ENCODE measurements around the gene URM1. TPM values are rescaled to one million over a fixed set of nuclear protein-coding genes. Genes with fewer than 3 reads are reported as not detected.

URM1 gene
- total and polyA plus RNA-seq, 10 of the 15 experiments (the other 5 are each of a cell fraction or from before 2014, with no cell fraction given): 7.9 to 75.8 (median 63.7) TPM

DNA sequence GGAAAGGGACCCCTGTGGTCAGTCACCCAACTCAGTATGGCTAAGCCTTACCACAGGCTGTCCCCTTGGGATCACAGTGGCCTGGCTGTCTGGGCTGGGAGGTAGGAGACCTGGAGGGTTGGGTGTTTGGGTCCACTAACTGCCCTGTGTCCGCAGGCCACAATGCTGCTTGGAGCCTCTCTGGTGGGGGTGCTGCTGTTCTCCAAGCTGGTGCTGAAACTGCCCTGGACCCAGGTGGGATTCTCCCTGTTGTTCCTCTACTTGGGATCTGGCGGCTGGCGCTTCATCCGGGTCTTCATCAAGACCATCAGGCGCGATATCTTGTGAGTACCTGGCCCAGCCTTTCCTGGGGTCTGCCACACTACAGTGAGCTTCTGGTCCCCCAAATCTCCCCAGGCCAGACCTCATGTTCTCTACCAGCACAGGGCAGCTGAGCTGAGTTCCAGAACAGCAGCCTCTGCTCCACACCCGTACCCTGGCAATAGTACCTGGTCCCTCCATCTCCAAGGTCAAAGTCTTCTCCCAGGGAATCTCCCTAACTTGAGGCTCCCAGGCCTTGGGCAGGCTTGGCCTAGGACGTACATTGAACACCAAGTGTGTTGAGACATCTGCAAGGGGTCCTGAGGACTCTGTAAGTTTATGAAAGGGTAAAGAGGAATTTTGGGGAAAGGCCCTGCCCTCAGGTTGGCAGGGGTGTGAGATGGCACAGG is 28.0 kb upstream of the URM1 start:
- Histone ChIP-seq H3K4me3 (no peak overlapping the region), H2AFZ (ENCODE audit: control insufficient read depth, low read depth, low read length) (no peak overlapping the region), H3K27ac (ENCODE audit: control insufficient read depth, insufficient read depth) (no peak overlapping the region), H3K27me3 (replicated peaks in 1 of 2; ENCODE audit: control insufficient read depth in 2 of 2, insufficient read depth in 2 of 2, low read length in 1 of 2) (no peaks in the 10 kb centered on the region), H3K79me2 (ENCODE audit: control insufficient read depth, insufficient read depth, low read length) (no peaks in the 10 kb centered on the region), H4K20me1 (ENCODE audit: control insufficient read depth, insufficient read depth) (no peaks in the 10 kb centered on the region), H3K9me3 (replicated peaks; ENCODE audit: control insufficient read depth, insufficient read depth, low read length) (no peaks in the 10 kb centered on the region), H3K36me3 (ENCODE audit: control insufficient read depth in 2 of 2, insufficient read depth in 2 of 2, low read length in 1 of 2) (peaks cover 0 to 3% of the 10 kb centered on the region in 2 experiments; a peak in 1 of 4 replicates), H3K4me2 (ENCODE audit: control insufficient read depth, insufficient read depth) (no peak overlapping the region), H3K4me1 (ENCODE audit: control insufficient read depth, insufficient read depth, low read length) (no peaks in the 10 kb centered on the region), H3K9ac (ENCODE audit: control insufficient read depth, insufficient read depth, low read length) (no peak overlapping the region)
- CTCF ChIA-PET: interaction anchor here (1.7 to 2.4 kb wide), 2 partner anchors 19 to 88 kb away, joined by 3 to 14 read pairs; no protein-coding TSS in a partner anchor
- DNase-seq (ENCODE audit: low read depth, low spot score) (no peak), ATAC-seq (no peak), FAIRE-seq (no peak)
- in situ Hi-C loops (cut with MboI) (no loop called here), intact Hi-C loops (cut with micrococcal nuclease; ENCODE audit: unreplicated experiment) (loop anchor here (5.0 kb wide), 1 partner anchor 216 kb away; the partner anchor contains the start of gene PTGES2)
- POLR2A ChIA-PET: no interaction called here
- RAD21 ChIA-PET (ENCODE audit: unreplicated experiment): no interaction called here
- SMC1A ChIA-PET (ENCODE audit: uncharacterized antibody, unreplicated experiment): no interaction called here
- BruUV-seq (replicated peaks): no TSS peak
- WGBS (ENCODE audit: insufficient coverage, insufficient replicate concordance, low lambda C conversion rate, missing lambda C conversion rate): 96% methylated on average over 8 of the region's 8 CpGs
- TF ChIP-seq LARP7 (IDR thresholded peaks at IDR 0.05): no peak
- TF ChIP-seq ETV6 (conservative IDR thresholded peaks at IDR 0.05 in 1 of 2, IDR thresholded peaks at IDR 0.05 in 1 of 2; ENCODE audit: borderline replicate concordance in 1 of 2, low read depth in 1 of 2): no peak
- no peak for TF ChIP-seq MTA2 (IDR thresholded peaks at IDR 0.05; ENCODE audit: low read depth)
- TF ChIP-seq, protein P1, sequence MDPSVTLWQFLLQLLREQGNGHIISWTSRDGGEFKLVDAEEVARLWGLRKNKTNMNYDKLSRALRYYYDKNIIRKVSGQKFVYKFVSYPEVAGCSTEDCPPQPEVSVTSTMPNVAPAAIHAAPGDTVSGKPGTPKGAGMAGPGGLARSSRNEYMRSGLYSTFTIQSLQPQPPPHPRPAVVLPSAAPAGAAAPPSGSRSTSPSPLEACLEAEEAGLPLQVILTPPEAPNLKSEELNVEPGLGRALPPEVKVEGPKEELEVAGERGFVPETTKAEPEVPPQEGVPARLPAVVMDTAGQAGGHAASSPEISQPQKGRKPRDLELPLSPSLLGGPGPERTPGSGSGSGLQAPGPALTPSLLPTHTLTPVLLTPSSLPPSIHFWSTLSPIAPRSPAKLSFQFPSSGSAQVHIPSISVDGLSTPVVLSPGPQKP (IDR thresholded peaks at IDR 0.05; ENCODE audit: low read depth, low read length): no peak
- TF ChIP-seq, protein P2, sequence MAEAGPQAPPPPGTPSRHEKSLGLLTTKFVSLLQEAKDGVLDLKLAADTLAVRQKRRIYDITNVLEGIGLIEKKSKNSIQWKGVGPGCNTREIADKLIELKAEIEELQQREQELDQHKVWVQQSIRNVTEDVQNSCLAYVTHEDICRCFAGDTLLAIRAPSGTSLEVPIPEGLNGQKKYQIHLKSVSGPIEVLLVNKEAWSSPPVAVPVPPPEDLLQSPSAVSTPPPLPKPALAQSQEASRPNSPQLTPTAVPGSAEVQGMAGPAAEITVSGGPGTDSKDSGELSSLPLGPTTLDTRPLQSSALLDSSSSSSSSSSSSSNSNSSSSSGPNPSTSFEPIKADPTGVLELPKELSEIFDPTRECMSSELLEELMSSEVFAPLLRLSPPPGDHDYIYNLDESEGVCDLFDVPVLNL (IDR thresholded peaks at IDR 0.05; ENCODE audit: low read depth, low read length): no peak
- TF ChIP-seq FOXK2 (IDR thresholded peaks at IDR 0.05): no peak
- TF ChIP-seq TCF12 (IDR thresholded peaks at IDR 0.05; ENCODE audit: low read depth, low read length): no peak
- TF ChIP-seq KDM1A (IDR thresholded peaks at IDR 0.05; ENCODE audit: borderline replicate concordance): no peak
- no peak for TF ChIP-seq SIN3A (IDR thresholded peaks at IDR 0.05; ENCODE audit: low read depth, low read length)
- no peak for TF ChIP-seq SUPT20H (IDR thresholded peaks at IDR 0.05; ENCODE audit: borderline replicate concordance, control insufficient read depth, low read depth, low read length)
- TF ChIP-seq KLF5 (IDR thresholded peaks at IDR 0.05; ENCODE audit: partially characterized antibody): no peak
- no peak for TF ChIP-seq NR2F1 (conservative IDR thresholded peaks at IDR 0.05)
- TF ChIP-seq, protein P3, sequence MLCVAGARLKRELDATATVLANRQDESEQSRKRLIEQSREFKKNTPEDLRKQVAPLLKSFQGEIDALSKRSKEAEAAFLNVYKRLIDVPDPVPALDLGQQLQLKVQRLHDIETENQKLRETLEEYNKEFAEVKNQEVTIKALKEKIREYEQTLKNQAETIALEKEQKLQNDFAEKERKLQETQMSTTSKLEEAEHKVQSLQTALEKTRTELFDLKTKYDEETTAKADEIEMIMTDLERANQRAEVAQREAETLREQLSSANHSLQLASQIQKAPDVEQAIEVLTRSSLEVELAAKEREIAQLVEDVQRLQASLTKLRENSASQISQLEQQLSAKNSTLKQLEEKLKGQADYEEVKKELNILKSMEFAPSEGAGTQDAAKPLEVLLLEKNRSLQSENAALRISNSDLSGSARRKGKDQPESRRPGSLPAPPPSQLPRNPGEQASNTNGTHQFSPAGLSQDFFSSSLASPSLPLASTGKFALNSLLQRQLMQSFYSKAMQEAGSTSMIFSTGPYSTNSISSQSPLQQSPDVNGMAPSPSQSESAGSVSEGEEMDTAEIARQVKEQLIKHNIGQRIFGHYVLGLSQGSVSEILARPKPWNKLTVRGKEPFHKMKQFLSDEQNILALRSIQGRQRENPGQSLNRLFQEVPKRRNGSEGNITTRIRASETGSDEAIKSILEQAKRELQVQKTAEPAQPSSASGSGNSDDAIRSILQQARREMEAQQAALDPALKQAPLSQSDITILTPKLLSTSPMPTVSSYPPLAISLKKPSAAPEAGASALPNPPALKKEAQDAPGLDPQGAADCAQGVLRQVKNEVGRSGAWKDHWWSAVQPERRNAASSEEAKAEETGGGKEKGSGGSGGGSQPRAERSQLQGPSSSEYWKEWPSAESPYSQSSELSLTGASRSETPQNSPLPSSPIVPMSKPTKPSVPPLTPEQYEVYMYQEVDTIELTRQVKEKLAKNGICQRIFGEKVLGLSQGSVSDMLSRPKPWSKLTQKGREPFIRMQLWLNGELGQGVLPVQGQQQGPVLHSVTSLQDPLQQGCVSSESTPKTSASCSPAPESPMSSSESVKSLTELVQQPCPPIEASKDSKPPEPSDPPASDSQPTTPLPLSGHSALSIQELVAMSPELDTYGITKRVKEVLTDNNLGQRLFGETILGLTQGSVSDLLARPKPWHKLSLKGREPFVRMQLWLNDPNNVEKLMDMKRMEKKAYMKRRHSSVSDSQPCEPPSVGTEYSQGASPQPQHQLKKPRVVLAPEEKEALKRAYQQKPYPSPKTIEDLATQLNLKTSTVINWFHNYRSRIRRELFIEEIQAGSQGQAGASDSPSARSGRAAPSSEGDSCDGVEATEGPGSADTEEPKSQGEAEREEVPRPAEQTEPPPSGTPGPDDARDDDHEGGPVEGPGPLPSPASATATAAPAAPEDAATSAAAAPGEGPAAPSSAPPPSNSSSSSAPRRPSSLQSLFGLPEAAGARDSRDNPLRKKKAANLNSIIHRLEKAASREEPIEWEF (IDR thresholded peaks at IDR 0.05; ENCODE audit: insufficient replicate concordance, low read depth, low read length): no peak
- no peak for TF ChIP-seq IRF4 (IDR thresholded peaks at IDR 0.05; ENCODE audit: low read depth, low read length)

All from GM12878 (cell line).